T-helper 2 cell treated with Interferon-gamma antibody and Interleukin-4, amounts not matched to agents 100 ng/mL and 5 ng/mL, for 36 hours (primary cell): Measurements from ENCODE around the gene FSTL4. TPM values are rescaled to one million over a fixed set of nuclear protein-coding genes. Genes with fewer than 3 reads are reported as not detected.

Source experiments
- intact Hi-C: fragments of 100-400 bp; cut with micrococcal nuclease; formaldehyde crosslinking; loops from one replicate; pipeline ENCODE4 v1.15.1; 2023
- total RNA-seq: library from RNA; stranded (reverse); gene quantifications from 2 replicates; pipeline ENCODE4 v1.2.3, GENCODE V29; 2022

The FSTL4 gene
- total RNA-seq, 1 donor from 2014 or later, result not detected

GRCh38 chr5:133611357-133612248 is 738 bp downstream of the FSTL4 start:
- intact Hi-C loops, result loop anchor here (5.0 kb wide), 1 partner anchor 59 kb away; no protein-coding TSS in a partner anchor

GRCh38 chr5:133610489-133611356 is 1.6 kb downstream of the FSTL4 start:
- intact Hi-C loops, result loop anchor here (5.0 kb wide), 1 partner anchor 58 kb away; no protein-coding TSS in a partner anchor

- intact Hi-C loops, result no loop called here
These were observed 4.9 kb downstream of the FSTL4 start for GRCh38 chr5:133607451-133607850.

GRCh38 chr5:133606835-133607234 is 5.5 kb downstream of the FSTL4 start:
- intact Hi-C loops, result no loop called here

- intact Hi-C loops, result no loop called here
These were observed 7.0 kb downstream of the FSTL4 start for GRCh38 chr5:133605323-133605722.

GRCh38 chr5:133603711-133604110 is 8.6 kb downstream of the FSTL4 start:
- intact Hi-C loops, result no loop called here

- intact Hi-C loops, result no loop called here
These were observed 9.4 kb downstream of the FSTL4 start for GRCh38 chr5:133602835-133603380.

GRCh38 chr5:133599600-133599999 is 12.7 kb downstream of the FSTL4 start:
- intact Hi-C loops, result no loop called here

GRCh38 chr5:133599044-133599443 is 13.3 kb downstream of the FSTL4 start:
- intact Hi-C loops, result no loop called here

- intact Hi-C loops, result no loop called here
These were observed 16.3 kb downstream of the FSTL4 start for GRCh38 chr5:133596049-133596448.

- intact Hi-C loops, result no loop called here
These were observed 16.9 kb downstream of the FSTL4 start for GRCh38 chr5:133595465-133595864.

GRCh38 chr5:133589286-133589685 is 23.1 kb downstream of the FSTL4 start:
- intact Hi-C loops, result no loop called here

- intact Hi-C loops, result no loop called here
These were observed 29.4 kb downstream of the FSTL4 start for GRCh38 chr5:133582971-133583370.

GRCh38 chr5:133581918-133582317 is 30.4 kb downstream of the FSTL4 start:
- intact Hi-C loops, result no loop called here

GRCh38 chr5:133581348-133581747 is 31.0 kb downstream of the FSTL4 start:
- intact Hi-C loops, result no loop called here

- intact Hi-C loops, result no loop called here
These were observed 31.7 kb downstream of the FSTL4 start for GRCh38 chr5:133580618-133581017.

GRCh38 chr5:133579766-133580165 is 32.6 kb downstream of the FSTL4 start:
- intact Hi-C loops, result no loop called here

GRCh38 chr5:133569347-133569746 is 43.0 kb downstream of the FSTL4 start:
- intact Hi-C loops, result no loop called here

- intact Hi-C loops, result no loop called here
These were observed 46.3 kb downstream of the FSTL4 start for GRCh38 chr5:133565993-133566392.

GRCh38 chr5:133564921-133565565 is 47.3 kb downstream of the FSTL4 start:
- intact Hi-C loops, result no loop called here

- intact Hi-C loops, result no loop called here
These were observed 49.8 kb downstream of the FSTL4 start for GRCh38 chr5:133562554-133562953.
